ENCODE measurements around the gene ABCB4. TPM values are rescaled to one million over a fixed set of nuclear protein-coding genes. Genes with fewer than 3 reads are reported as not detected.

Gene ABCB4
- total RNA-seq, 4 donors from 2014 or later: 0.70 to 16.5 (median 1.1) TPM

GRCh38 chr7:87512906-87513305 lies 37.4 kb upstream of the ABCB4 start:
- no peaks in the 10 kb centered on the region for H3K9me3 ChIP-seq
- no peak overlapping the region for H3K27ac ChIP-seq
- TF ChIP-seq CTCF (IDR thresholded peaks at IDR 0.05) (no peak), POLR2A (IDR thresholded peaks at IDR 0.05) (no peak)
- no peaks in the 10 kb centered on the region for H3K4me1 ChIP-seq
- peaks cover 0 to 65% (median 0%) of the 10 kb centered on the region in 3 donors for H3K36me3 ChIP-seq
- no peak overlapping the region for H3K4me3 ChIP-seq
- H3K27me3 ChIP-seq: no peaks in the 10 kb centered on the region
- no peak for DNase-seq

GRCh38 chr7:87511510-87511909 lies 36.0 kb upstream of the ABCB4 start:
- H3K4me3 ChIP-seq: no peak overlapping the region
- no peak overlapping the region for H3K27ac ChIP-seq
- no peaks in the 10 kb centered on the region for H3K4me1 ChIP-seq
- H3K27me3 ChIP-seq: no peaks in the 10 kb centered on the region
- TF ChIP-seq CTCF (IDR thresholded peaks at IDR 0.05): no peak
- no peak for TF ChIP-seq POLR2A (IDR thresholded peaks at IDR 0.05)
- no peak for DNase-seq
- H3K9me3 ChIP-seq: no peaks in the 10 kb centered on the region
- H3K36me3 ChIP-seq: peaks cover 0 to 72% (median 0%) of the 10 kb centered on the region in 3 donors

- Histone ChIP-seq H3K27me3 (no peaks in the 10 kb centered on the region), H3K4me1 (no peaks in the 10 kb centered on the region), H3K36me3 (peaks cover 0 to 73% (median 0%) of the 10 kb centered on the region in 3 donors), H3K4me3 (no peak overlapping the region), H3K27ac (no peak overlapping the region), H3K9me3 (no peaks in the 10 kb centered on the region)
- no peak for TF ChIP-seq CTCF (IDR thresholded peaks at IDR 0.05)
- TF ChIP-seq POLR2A (IDR thresholded peaks at IDR 0.05): no peak
- no peak for DNase-seq
Measured at GRCh38 chr7:87510411-87510875, 35.0 kb upstream of the ABCB4 start.

GRCh38 chr7:87507446-87507845 lies 32.0 kb upstream of the ABCB4 start:
- DNase-seq: no peak
- TF ChIP-seq POLR2A (IDR thresholded peaks at IDR 0.05) (no peak), CTCF (IDR thresholded peaks at IDR 0.05) (no peak)
- no peak overlapping the region for H3K27ac ChIP-seq

GRCh38 chr7:87506246-87507180 lies 31.0 kb upstream of the ABCB4 start:
- H3K36me3 ChIP-seq: peaks cover 0 to 69% (median 0%) of the 10 kb centered on the region in 3 donors
- no peaks in the 10 kb centered on the region for H3K27me3 ChIP-seq
- H3K4me3 ChIP-seq: no peak overlapping the region
- H3K9me3 ChIP-seq: no peaks in the 10 kb centered on the region
- H3K27ac ChIP-seq: no peak overlapping the region
- H3K4me1 ChIP-seq: no peaks in the 10 kb centered on the region
- DNase-seq: no peak
- peak in 4 of 6 experiments; percentile 16 to 48 (median 44) for TF ChIP-seq CTCF (IDR thresholded peaks at IDR 0.05)
- TF ChIP-seq POLR2A (IDR thresholded peaks at IDR 0.05): no peak

More at GRCh38 chr7:87507446-87507845, 32.0 kb upstream of the ABCB4 start:
- Histone ChIP-seq H3K9me3 (no peaks in the 10 kb centered on the region), H3K4me3 (no peak overlapping the region), H3K36me3 (peaks cover 0 to 67% (median 0%) of the 10 kb centered on the region in 3 donors), H3K4me1 (no peaks in the 10 kb centered on the region), H3K27me3 (no peaks in the 10 kb centered on the region)
